Activated CD8-positive, alpha-beta T cell treated with anti-CD3 and anti-CD28 coated beads for 36 hours (primary cell): ENCODE measurements around the gene MACROD2. TPM values are rescaled to one million over a fixed set of nuclear protein-coding genes. Genes with fewer than 3 reads are reported as not detected.

ENCODE experiments used
- ATAC-seq: fragments of 200-7000 bp; cut with Tn5 transposase; one replicate; pipeline ENCODE4 v1.10.0; 2021; ENCODE audit warnings: mild to moderate bottlenecking, moderate library complexity
- CTCF ChIA-PET: fragments of 350-600 bp; sonication (Branson Sonifier 250); formaldehyde crosslinking; loops from one replicate; lab custom pipeline; 2021; ENCODE audit warnings: antibody characterized with exemption; lab: Charles Lee
- POLR2A ChIA-PET: fragments of 350-600 bp; sonication (Branson Sonifier 250); formaldehyde crosslinking; loops from one replicate; lab custom pipeline; 2021; ENCODE audit warnings: antibody characterized with exemption; lab: Charles Lee
- DNase-seq: peaks from one replicate; pipeline ENCODE4 v3.0.0-alpha.2; 2020
- H3K27ac Mint-ChIP-seq: one replicate; pipeline ENCODE4 v1.8.0; 2021; ENCODE audit warnings: mild to moderate bottlenecking, mixed read lengths
- H3K27me3 Mint-ChIP-seq: one replicate; pipeline ENCODE4 v1.8.0; 2021; ENCODE audit warnings: mixed read lengths
- H3K36me3 Mint-ChIP-seq: one replicate; pipeline ENCODE4 v1.8.0; 2021; ENCODE audit warnings: low read depth, mixed read lengths
- H3K4me1 Mint-ChIP-seq: one replicate; pipeline ENCODE4 v1.8.0; 2021; ENCODE audit warnings: low read depth, mixed read lengths
- H3K4me3 Mint-ChIP-seq: one replicate; pipeline ENCODE4 v1.8.0; 2021; ENCODE audit warnings: mild to moderate bottlenecking, moderate library complexity, mixed read lengths
- H3K9me3 Mint-ChIP-seq: one replicate; pipeline ENCODE4 v1.8.0; 2021; ENCODE audit warnings: mixed read lengths
- intact Hi-C: fragments of 100-400 bp; cut with micrococcal nuclease; formaldehyde crosslinking; loops from one replicate; pipeline ENCODE4 v1.10.0; 2022
- total RNA-seq, 2 experiments: library from RNA; stranded (reverse); gene quantifications; one replicate each; pipeline ENCODE4 v1.2.3, GENCODE V29; 2021
- TF ChIP-seq, protein P1 (sequence below): fragments of 200-600 bp; IDR thresholded peaks from one replicate; pipeline ENCODE4 v1.8.0; 2022; ENCODE audit warnings: antibody characterized with exemption, mild to moderate bottlenecking

MACROD2 gene
- total RNA-seq, 2 experiments from 2014 or later = not detected

- ATAC-seq (no peak), DNase-seq (no peak)
- ChIA-PET POLR2A (no interaction called here), CTCF (no interaction called here)
- TF ChIP-seq, protein P1, sequence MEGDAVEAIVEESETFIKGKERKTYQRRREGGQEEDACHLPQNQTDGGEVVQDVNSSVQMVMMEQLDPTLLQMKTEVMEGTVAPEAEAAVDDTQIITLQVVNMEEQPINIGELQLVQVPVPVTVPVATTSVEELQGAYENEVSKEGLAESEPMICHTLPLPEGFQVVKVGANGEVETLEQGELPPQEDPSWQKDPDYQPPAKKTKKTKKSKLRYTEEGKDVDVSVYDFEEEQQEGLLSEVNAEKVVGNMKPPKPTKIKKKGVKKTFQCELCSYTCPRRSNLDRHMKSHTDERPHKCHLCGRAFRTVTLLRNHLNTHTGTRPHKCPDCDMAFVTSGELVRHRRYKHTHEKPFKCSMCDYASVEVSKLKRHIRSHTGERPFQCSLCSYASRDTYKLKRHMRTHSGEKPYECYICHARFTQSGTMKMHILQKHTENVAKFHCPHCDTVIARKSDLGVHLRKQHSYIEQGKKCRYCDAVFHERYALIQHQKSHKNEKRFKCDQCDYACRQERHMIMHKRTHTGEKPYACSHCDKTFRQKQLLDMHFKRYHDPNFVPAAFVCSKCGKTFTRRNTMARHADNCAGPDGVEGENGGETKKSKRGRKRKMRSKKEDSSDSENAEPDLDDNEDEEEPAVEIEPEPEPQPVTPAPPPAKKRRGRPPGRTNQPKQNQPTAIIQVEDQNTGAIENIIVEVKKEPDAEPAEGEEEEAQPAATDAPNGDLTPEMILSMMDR = no peak
- Mint-ChIP-seq H3K36me3 (no peaks in the 10 kb centered on the region), H3K9me3 (no peaks in the 10 kb centered on the region), H3K27me3 (no peaks in the 10 kb centered on the region), H3K4me3 (no peak overlapping the region), H3K4me1 (no peaks in the 10 kb centered on the region), H3K27ac (no peak overlapping the region)
- intact Hi-C loops = no loop called here
These were observed 69.6 kb downstream of the MACROD2 start for GRCh38 chr20:14064921-14065320.

DNA sequence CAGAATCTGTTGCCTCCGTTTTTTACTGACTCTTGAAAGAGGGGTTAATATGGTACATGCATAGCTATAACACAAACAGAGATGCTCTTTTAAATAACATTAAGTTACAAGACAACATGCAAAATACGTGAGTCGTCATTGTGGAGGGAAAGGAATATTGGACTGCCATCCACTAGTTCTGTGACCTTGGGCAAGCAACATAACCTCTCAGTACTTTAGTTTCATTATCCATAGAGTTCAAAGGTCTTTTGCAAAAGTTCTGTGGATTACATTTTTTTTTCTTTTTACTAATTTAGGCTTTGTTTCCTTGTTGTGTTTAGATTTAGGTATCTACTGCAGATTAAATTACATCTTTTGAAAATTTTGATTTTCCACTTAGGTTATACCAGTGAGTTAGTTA is 70.5 kb downstream of the MACROD2 start:
- no peaks in the 10 kb centered on the region for H3K4me1 Mint-ChIP-seq
- ChIA-PET POLR2A (no interaction called here), CTCF (no interaction called here)
- H3K36me3 Mint-ChIP-seq = no peaks in the 10 kb centered on the region
- TF ChIP-seq, protein P1 = no peak
- no peak overlapping the region for H3K4me3 Mint-ChIP-seq
- no peak for DNase-seq
- no peaks in the 10 kb centered on the region for H3K9me3 Mint-ChIP-seq
- no peaks in the 10 kb centered on the region for H3K27me3 Mint-ChIP-seq
- intact Hi-C loops = no loop called here
- H3K27ac Mint-ChIP-seq = no peak overlapping the region
- ATAC-seq = no peak

GRCh38 chr20:14067603-14068002 is 72.3 kb downstream of the MACROD2 start:
- intact Hi-C loops = no loop called here
- ChIA-PET CTCF (interaction anchor here (0.6 to 1.2 kb wide), 2 partner anchors 12 to 272 kb away, joined by 3 read pairs; no protein-coding TSS in a partner anchor), POLR2A (no interaction called here)
- Mint-ChIP-seq H3K27ac (no peak overlapping the region), H3K4me1 (no peaks in the 10 kb centered on the region), H3K36me3 (no peaks in the 10 kb centered on the region), H3K9me3 (no peaks in the 10 kb centered on the region), H3K27me3 (no peaks in the 10 kb centered on the region), H3K4me3 (no peak overlapping the region)
- no peak for DNase-seq
- ATAC-seq = no peak
- TF ChIP-seq, protein P1 = no peak

DNA sequence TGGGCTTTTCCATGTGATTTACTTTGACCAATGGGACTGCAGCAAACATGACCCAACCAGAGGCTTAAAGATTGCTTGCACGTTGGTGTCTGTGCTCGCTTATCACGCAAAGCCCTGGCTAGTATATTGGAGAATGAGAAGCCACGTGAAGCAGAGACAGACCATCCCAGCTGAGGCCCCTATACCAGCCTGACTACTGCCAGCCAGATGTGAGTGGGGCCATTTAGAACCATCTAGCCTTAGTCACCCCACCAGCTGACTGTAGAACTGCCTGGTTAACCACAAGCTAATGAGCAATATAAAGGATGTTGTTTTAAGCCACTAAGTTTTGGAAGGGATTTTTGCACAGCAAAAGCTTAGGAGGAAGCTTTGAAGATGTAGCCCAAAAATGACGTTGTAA is 74.5 kb downstream of the MACROD2 start:
- TF ChIP-seq, protein P1 = no peak
- Mint-ChIP-seq H3K36me3 (no peaks in the 10 kb centered on the region), H3K27me3 (no peaks in the 10 kb centered on the region), H3K4me1 (no peaks in the 10 kb centered on the region), H3K9me3 (no peaks in the 10 kb centered on the region), H3K27ac (no peak overlapping the region), H3K4me3 (no peak overlapping the region)
- POLR2A ChIA-PET = no interaction called here
- intact Hi-C loops = loop anchor here (10.0 kb wide), 1 partner anchor 65 kb away; no protein-coding TSS in a partner anchor
- DNase-seq (no peak), ATAC-seq (no peak)
- CTCF ChIA-PET = no interaction called here

- H3K27me3 Mint-ChIP-seq = no peaks in the 10 kb centered on the region
- ChIA-PET CTCF (no interaction called here), POLR2A (no interaction called here)
- no peak overlapping the region for H3K4me3 Mint-ChIP-seq
- H3K4me1 Mint-ChIP-seq = no peaks in the 10 kb centered on the region
- no peak for ATAC-seq
- intact Hi-C loops = no loop called here
- TF ChIP-seq, protein P1 = no peak
- H3K9me3 Mint-ChIP-seq = no peaks in the 10 kb centered on the region
- DNase-seq = no peak
- H3K27ac Mint-ChIP-seq = no peak overlapping the region
- no peaks in the 10 kb centered on the region for H3K36me3 Mint-ChIP-seq
These were observed 98.3 kb downstream of the MACROD2 start for GRCh38 chr20:14093652-14094051.
